Adrenal gland (tissue), 12 donors: ENCODE data around the gene GALNT5. TPM values are rescaled to one million over a fixed set of nuclear protein-coding genes. Genes with fewer than 3 reads are reported as not detected.
A peak's percentile ranks its signal among the peaks of the same experiment; 100 is the strongest.

Experiments
- DNase-seq, 7 donors: peaks; one replicate each; pipeline ENCODE4 v3.0.0-alpha.2; 2019 to 2020
- H3K27ac ChIP-seq, 5 donors: fragments of 200-600 bp; sonication (generic) in 4 of 5; 1 replicate in 3 of 5; 2 replicates in 2 of 5; pipeline versions ENCODE4 v1.5.1 to v1.8.0; 2016 to 2020; ENCODE audit warnings: mild to moderate bottlenecking in 1 of 5
- H3K27me3 ChIP-seq: fragments of 200-600 bp; 2 replicates; pipeline ENCODE4 v1.8.0; 2021
- H3K36me3 ChIP-seq, 2 donors: fragments of 200-600 bp; replicated peaks in 1 of 2; 1 replicate in 1 of 2; 2 replicates in 1 of 2; pipeline versions ENCODE4 v1.5.1 to v1.8.0; 2018 to 2022
- H3K4me1 ChIP-seq, 2 donors: fragments of 200-600 bp; replicated peaks in 1 of 2; 1 replicate in 1 of 2; 2 replicates in 1 of 2; pipeline versions ENCODE4 v1.5.1 to v1.8.0; 2018 to 2021
- H3K4me3 ChIP-seq, 4 donors: fragments of 200-600 bp; sonication (generic) in 3 of 4; one replicate each; pipeline ENCODE4 v1.5.1; 2016 to 2018
- H3K9me3 ChIP-seq, 3 donors: fragments of 200-600 bp; sonication (generic) in 1 of 3; replicated peaks in 1 of 3; 1 replicate in 2 of 3; 2 replicates in 1 of 3; pipeline versions ENCODE4 v1.5.1 to v1.8.0; 2016 to 2021
- POLR2A ChIP-seq, 2 donors: fragments of 450-650 bp; IDR thresholded peaks; one replicate each; pipeline ENCODE4 v1.6.1; 2017; ENCODE audit warnings: antibody characterized with exemption in 2 of 2, mild to moderate bottlenecking in 2 of 2, moderate library complexity in 1 of 2
- WGBS, 4 donors: extraction: QIAGEN DNeasy Blood & Tissue Kit in 2 of 4; methylation state at CpG; one replicate each; pipeline versions ENCODE4 v1.1.5 to v1.1.7; 2013 to 2017; 5-methylcytosine and 5-hydroxymethylcytosine counted together
- intact Hi-C, 2 donors: fragments of 100-400 bp; cut with DNase I; formaldehyde crosslinking; loops; one replicate each; pipeline versions ENCODE4 v1.14.1 to v1.15.0; 2022 to 2023
- polyA plus RNA-seq, 3 donors: library from polyadenylated mRNA; stranded (reverse); fragments of 200-250 nt in 2 of 3; fragments of 350-450 nt in 1 of 3; fragmentation: Illumina TruSeq in 1 of 3; extraction: RNeasy Lipid Tissue Mini Kit (QIAGEN cat#74804) in 1 of 3; gene quantifications; one replicate each; pipeline ENCODE4 v1.2.3, GENCODE V29; 2013 to 2014
- total RNA-seq, 9 donors: library from RNA; depleted of rRNA in 4 of 9; stranded (reverse); fragments of >200 nt in 4 of 9; fragments of 120-200 nt in 1 of 9; fragmentation: NEBNext Ultra II Directional in 1 of 9; extraction: Animal tissue kit (Norgen Biotek cat#: 25700) in 1 of 9; gene quantifications; one replicate each; pipeline versions ENCODE4 v1.1.0 to v1.2.4, GENCODE V29; 2013 to 2023
- TF ChIP-seq, protein P1 (sequence below), 6 experiments: fragments of 450-650 bp in 4 of 6; fragments of 200-600 bp in 2 of 6; sonication (generic) in 1 of 6; IDR thresholded peaks; 1 replicate in 5 of 6; 2 replicates in 1 of 6; pipeline versions ENCODE4 v1.5.1 to v1.8.0; 2016 to 2021; ENCODE audit warnings: antibody characterized with exemption in 6 of 6, mild to moderate bottlenecking in 2 of 6, moderate library complexity in 1 of 6
- donor health status: healthy with polysubstance abuse.
- donor health status: Bipolar disorder and iron deficiency.
- donor health status: DM: yes; HTN: yes; CAD: no.
- donor health status: DM: no; HTN: no; CAD: no.
- donor health status: DM: no; HTN: no; CAD: no.
- donor health status: DM: yes; HTN: yes; CAD: no.

The GALNT5 gene
- total and polyA plus RNA-seq, 12 donors = under 0.01 to 0.22 (median 0.07) TPM; not detected in 3

DNA sequence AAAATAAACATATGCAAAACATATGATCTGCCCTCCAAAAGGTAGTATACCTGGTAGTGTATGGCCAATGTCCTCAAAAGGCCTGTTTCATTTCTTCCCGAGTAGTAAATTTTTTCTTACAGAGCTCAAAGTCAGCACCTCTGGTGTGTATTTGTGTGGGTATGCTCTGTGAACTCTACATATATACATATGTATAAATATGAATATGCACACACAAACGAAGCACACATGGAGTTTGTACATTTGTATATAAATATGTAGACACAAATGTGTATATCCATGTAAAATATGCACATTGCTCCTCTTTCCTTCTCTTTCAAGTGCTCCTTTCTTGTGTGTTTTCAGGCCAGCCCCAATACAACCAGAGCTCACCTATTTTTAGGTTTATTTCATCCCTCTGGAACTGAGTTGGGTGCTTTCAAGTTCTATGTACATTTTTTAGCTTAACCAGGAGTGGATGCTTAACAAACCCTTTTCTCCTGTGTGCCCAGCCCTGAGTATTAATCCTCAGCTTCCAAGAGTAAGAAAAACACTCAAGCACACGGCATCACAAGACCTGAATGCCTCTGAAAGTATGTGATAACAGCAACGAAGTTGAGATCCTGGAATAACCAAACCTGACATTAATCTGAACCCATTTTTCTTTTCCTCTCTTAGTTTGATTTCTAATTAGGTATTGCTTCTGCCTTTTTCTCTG is 12.2 kb upstream of the GALNT5 start:
- no peak for TF ChIP-seq POLR2A (IDR thresholded peaks at IDR 0.05)
- TF ChIP-seq, protein P1, sequence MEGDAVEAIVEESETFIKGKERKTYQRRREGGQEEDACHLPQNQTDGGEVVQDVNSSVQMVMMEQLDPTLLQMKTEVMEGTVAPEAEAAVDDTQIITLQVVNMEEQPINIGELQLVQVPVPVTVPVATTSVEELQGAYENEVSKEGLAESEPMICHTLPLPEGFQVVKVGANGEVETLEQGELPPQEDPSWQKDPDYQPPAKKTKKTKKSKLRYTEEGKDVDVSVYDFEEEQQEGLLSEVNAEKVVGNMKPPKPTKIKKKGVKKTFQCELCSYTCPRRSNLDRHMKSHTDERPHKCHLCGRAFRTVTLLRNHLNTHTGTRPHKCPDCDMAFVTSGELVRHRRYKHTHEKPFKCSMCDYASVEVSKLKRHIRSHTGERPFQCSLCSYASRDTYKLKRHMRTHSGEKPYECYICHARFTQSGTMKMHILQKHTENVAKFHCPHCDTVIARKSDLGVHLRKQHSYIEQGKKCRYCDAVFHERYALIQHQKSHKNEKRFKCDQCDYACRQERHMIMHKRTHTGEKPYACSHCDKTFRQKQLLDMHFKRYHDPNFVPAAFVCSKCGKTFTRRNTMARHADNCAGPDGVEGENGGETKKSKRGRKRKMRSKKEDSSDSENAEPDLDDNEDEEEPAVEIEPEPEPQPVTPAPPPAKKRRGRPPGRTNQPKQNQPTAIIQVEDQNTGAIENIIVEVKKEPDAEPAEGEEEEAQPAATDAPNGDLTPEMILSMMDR (IDR thresholded peaks at IDR 0.05) = no peak
- no peaks in the 10 kb centered on the region for H3K4me1 ChIP-seq
- H3K36me3 ChIP-seq = no peaks in the 10 kb centered on the region
- no peak for DNase-seq
- no peaks in the 10 kb centered on the region for H3K9me3 ChIP-seq
- intact Hi-C loops = no loop called here
- H3K4me3 ChIP-seq = no peak overlapping the region
- H3K27ac ChIP-seq = no peak overlapping the region
- H3K27me3 ChIP-seq = no peaks in the 10 kb centered on the region
- WGBS, 4 donors = 58 to 65% (median 61%) methylated on average over 4 of the region's 4 CpGs

DNA sequence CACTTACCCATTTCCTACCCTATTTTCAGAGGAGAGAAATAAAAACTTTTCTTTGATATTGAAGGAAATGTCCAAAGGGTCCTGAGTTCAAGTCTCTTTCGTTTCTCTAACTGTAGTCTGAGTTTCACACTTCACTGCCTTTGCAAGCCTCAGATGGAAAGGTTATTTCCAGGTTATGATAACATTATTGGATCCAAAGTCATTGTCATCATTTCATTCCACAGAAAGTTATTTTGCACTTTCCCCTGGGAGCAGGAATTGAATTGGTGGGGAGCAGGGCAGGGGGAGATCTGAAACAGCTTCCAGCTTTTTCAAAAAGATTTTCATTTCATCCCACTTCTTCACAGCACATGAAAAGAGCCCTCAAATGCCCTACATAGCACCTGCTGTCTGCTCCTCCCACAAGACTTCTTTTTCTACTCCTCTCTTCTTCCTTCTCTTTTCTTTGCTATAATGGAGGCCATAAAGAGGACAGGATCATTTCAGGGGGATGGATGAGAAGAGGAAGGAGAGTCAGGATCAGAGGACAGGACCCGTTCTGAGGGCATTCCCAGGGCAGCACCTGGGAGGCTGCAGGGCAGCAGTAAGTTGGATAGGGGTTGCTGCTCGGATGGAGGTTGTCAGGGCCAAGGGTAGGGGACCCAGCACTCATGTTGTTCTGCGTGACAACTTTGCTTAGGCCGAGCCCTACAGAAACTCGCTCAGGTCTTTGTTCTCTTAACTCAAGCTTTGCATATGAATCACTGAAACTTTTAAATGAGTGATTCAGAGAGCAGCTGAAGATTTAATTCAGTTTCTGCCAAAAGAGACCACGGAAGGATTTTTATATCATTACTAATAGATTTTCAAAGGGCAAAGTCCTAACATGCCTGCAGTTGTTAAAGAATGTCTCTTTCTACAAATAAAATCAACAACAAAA is 11.4 kb upstream of the GALNT5 start:
- intact Hi-C loops = no loop called here
- Histone ChIP-seq H3K4me1 (no peaks in the 10 kb centered on the region), H3K27me3 (no peaks in the 10 kb centered on the region), H3K36me3 (no peaks in the 10 kb centered on the region), H3K27ac (no peak overlapping the region), H3K9me3 (no peaks in the 10 kb centered on the region), H3K4me3 (no peak overlapping the region)
- no peak for DNase-seq
- 39 to 53% (median 46%) methylated on average over 7 of the region's 7 CpGs for WGBS, 4 donors
- TF ChIP-seq, protein P1 (IDR thresholded peaks at IDR 0.05) = no peak
- no peak for TF ChIP-seq POLR2A (IDR thresholded peaks at IDR 0.05)

DNA sequence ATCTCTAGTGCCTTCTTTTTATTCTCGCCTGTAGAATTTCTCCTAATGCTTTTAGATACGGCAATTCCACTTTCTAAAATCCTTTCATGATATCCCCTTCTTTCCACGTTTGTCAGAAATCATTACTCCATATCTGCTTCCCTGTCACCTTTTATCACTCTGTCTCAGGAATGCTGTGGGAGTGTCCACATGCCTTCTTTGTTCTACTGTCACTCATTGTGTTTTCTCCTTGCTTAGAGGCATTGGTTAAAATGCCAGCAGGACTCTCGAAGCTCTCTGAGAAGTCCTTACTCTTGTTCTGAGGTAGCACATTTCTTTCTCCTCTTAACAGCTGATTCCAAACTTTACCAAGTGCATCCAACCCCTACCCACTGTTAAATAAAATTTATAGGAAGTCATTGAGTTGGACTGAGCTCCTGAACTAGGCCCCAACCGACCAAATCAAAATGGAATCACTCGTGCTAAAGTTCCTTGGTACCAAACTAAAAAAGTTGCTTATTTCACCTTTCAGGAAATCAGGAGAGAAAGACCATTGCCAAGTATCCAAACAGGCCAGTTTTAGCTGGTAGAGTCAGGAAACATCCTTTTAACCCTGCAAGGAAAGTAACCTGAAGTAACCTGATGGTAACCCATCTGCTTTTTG is 10.6 kb upstream of the GALNT5 start:
- H3K27me3 ChIP-seq = no peaks in the 10 kb centered on the region
- 73 to 77% (median 75%) methylated on average over 6 of the region's 6 CpGs for WGBS, 4 donors
- H3K9me3 ChIP-seq = no peaks in the 10 kb centered on the region
- no peak overlapping the region for H3K4me3 ChIP-seq
- no peaks in the 10 kb centered on the region for H3K36me3 ChIP-seq
- no peak for TF ChIP-seq POLR2A (IDR thresholded peaks at IDR 0.05)
- TF ChIP-seq, protein P1 (IDR thresholded peaks at IDR 0.05) = no peak
- H3K4me1 ChIP-seq = no peaks in the 10 kb centered on the region
- intact Hi-C loops = no loop called here
- H3K27ac ChIP-seq = peak overlapping the region in 1 of 5 donors; percentile 15
- no peak for DNase-seq

DNA sequence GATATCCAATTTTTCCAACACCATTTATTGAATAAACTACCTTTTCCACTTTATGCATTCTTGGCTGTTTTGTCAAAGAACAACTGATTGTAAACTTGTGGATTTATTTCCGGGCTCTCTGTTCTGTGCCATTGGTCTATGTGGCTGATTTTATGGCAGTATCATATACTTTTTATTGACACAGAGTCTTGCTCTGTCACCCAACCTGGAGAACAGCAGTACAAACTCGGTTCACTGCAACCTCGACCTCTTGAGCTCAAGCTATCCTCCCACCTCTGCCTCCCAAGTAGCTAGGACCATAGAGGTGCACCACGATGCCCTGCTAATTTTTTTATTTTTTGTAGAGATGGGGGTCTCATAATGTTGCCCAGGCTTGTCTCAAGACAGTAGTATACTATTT is 6.7 kb upstream of the GALNT5 start:
- no peak for DNase-seq
- H3K4me3 ChIP-seq = no peak overlapping the region
- H3K27ac ChIP-seq = no peak overlapping the region
- H3K36me3 ChIP-seq = no peaks in the 10 kb centered on the region
- TF ChIP-seq, protein P1 (IDR thresholded peaks at IDR 0.05) = no peak
- TF ChIP-seq POLR2A (IDR thresholded peaks at IDR 0.05) = no peak
- H3K4me1 ChIP-seq = no peaks in the 10 kb centered on the region
- no peaks in the 10 kb centered on the region for H3K9me3 ChIP-seq
- 73 to 89% (median 79%) methylated on average over 4 of the region's 4 CpGs for WGBS, 4 donors
- H3K27me3 ChIP-seq = no peaks in the 10 kb centered on the region
- intact Hi-C loops = no loop called here
